HepG2 (cell line): ENCODE results near the gene RHBDD2. TPM values are rescaled to one million over a fixed set of nuclear protein-coding genes. Genes with fewer than 3 reads are reported as not detected.
A peak's percentile ranks its signal among the peaks of the same experiment; 100 is the strongest.

Experiments
- CERS6 ChIP-seq: sonication (generic); formaldehyde crosslinking; IDR thresholded peaks from 2 replicates; pipeline ENCODE4 v1.5.0; 2020; ENCODE audit warnings: missing genetic modification reagents
- FOXK1 ChIP-seq: sonication (generic); formaldehyde crosslinking; IDR thresholded peaks from 2 replicates; pipeline ENCODE4 v1.4.0; 2020; ENCODE audit warnings: low read depth, missing genetic modification reagents, borderline replicate concordance
- HNF4A ChIP-seq: sonication (generic); formaldehyde crosslinking; IDR thresholded peaks from 2 replicates; pipeline ENCODE4 v1.4.0; 2020; ENCODE audit warnings: missing genetic modification reagents
- NFE2L2 ChIP-seq: fragments of 150-350 bp; IDR thresholded peaks from 2 replicates; pipeline ENCODE4 v1.6.1; 2014; ENCODE audit warnings: low read length
- SMARCC2 ChIP-seq: fragments of 450-650 bp; IDR thresholded peaks from 2 replicates; pipeline ENCODE4 v1.6.1; 2017; ENCODE audit warnings: antibody characterized with exemption, mild to moderate bottlenecking
- SRF ChIP-seq: IDR thresholded peaks from 2 replicates; pipeline ENCODE4 v1.6.1; 2011; ENCODE audit warnings: mild to moderate bottlenecking, low read depth, low read length, moderate library complexity
- ZNF101 ChIP-seq: sonication (generic); formaldehyde crosslinking; IDR thresholded peaks from 2 replicates; pipeline ENCODE4 v1.4.0; 2020; ENCODE audit warnings: mild to moderate bottlenecking, low read depth, missing genetic modification reagents, borderline replicate concordance
- ZNF143 ChIP-seq: sonication (generic); formaldehyde crosslinking; IDR thresholded peaks from 2 replicates; pipeline ENCODE4 v1.4.0; 2020; ENCODE audit warnings: missing genetic modification reagents
- ZNF232 ChIP-seq: sonication (generic); formaldehyde crosslinking; IDR thresholded peaks from 2 replicates; pipeline ENCODE4 v1.4.0; 2020; ENCODE audit warnings: missing genetic modification reagents, borderline replicate concordance
- ZNF280B ChIP-seq: sonication (generic); formaldehyde crosslinking; IDR thresholded peaks from 2 replicates; pipeline ENCODE4 v1.5.0; 2020; ENCODE audit warnings: missing genetic modification reagents, mild to moderate bottlenecking, borderline replicate concordance
- ZNF292 ChIP-seq: sonication (generic); formaldehyde crosslinking; IDR thresholded peaks from 2 replicates; pipeline ENCODE4 v1.8.1; 2022; ENCODE audit warnings: mild to moderate bottlenecking, low read depth, missing genetic modification reagents, borderline replicate concordance
- ZNF407 ChIP-seq: sonication (generic); formaldehyde crosslinking; IDR thresholded peaks from one replicate; pipeline ENCODE4 v1.5.1; 2020; ENCODE audit warnings: mild to moderate bottlenecking, missing genetic modification reagents; ENCODE audit errors: not compliant biosample characterization
- ZNF430 ChIP-seq: sonication (generic); formaldehyde crosslinking; IDR thresholded peaks from 2 replicates; pipeline ENCODE4 v1.9.0; 2021; ENCODE audit warnings: mild to moderate bottlenecking, missing genetic modification reagents
- ZNF510 ChIP-seq: sonication (generic); formaldehyde crosslinking; IDR thresholded peaks from 2 replicates; pipeline ENCODE4 v1.4.0; 2020; ENCODE audit warnings: low read depth, mild to moderate bottlenecking, missing genetic modification reagents
- ZNF7 ChIP-seq: IDR thresholded peaks from 2 replicates; pipeline ENCODE4 v1.6.1; 2016; ENCODE audit warnings: missing biosample characterization, missing genetic modification reagents
- polyA plus RNA-seq, 8 experiments: library from polyadenylated mRNA; depleted of rRNA in 3 of 8; stranded (reverse) in 7 of 8; unstranded in 1 of 8; fragments of >200 nt; fragmentation: Illumina TruSeq in 4 of 8; extraction: Trizol in 4 of 8; gene quantifications; 2 replicates each; pipeline versions ENCODE4 v1.2.1 to v1.2.3, GENCODE V29; 2011 to 2016; ENCODE audit warnings: low read depth in 4 of 8, missing spikeins in 1 of 8, mixed read lengths in 1 of 8; ENCODE audit not compliant: insufficient read depth in 1 of 8
- total RNA-seq, 5 experiments: library from RNA; depleted of rRNA; stranded (reverse); fragments of >200 nt; fragmentation: Illumina TruSeq; extraction: Trizol; gene quantifications; 2 replicates each; pipeline ENCODE4 v1.2.3, GENCODE V29; 2016; ENCODE audit warnings: low read depth in 1 of 5
- TF ChIP-seq, protein P1 (sequence below): sonication (generic); formaldehyde crosslinking; IDR thresholded peaks from 2 replicates; pipeline ENCODE4 v1.5.0; 2020; ENCODE audit warnings: mild to moderate bottlenecking, missing genetic modification reagents, moderate library complexity

The RHBDD2 gene
- total and polyA plus RNA-seq, 2 of the 13 experiments (the other 11 are each of a cell fraction or from before 2014, with no cell fraction given), result 23.1 to 26.4 TPM

- TF ChIP-seq CERS6 (CRISPR knock-in tag) (no peak), ZNF101 (CRISPR knock-in tag) (no peak), HNF4A (CRISPR knock-in tag) (peak; percentile 94), NFE2L2 (peak; percentile 34; the same call in 1 of the 2 replicates), ZNF407 (no peak), ZNF430 (CRISPR knock-in tag) (peak; percentile 32; the same call in 1 of the 2 replicates), SMARCC2 (no peak), ZNF292 (peak; percentile 44; the same call in 1 of the 2 replicates), FOXK1 (CRISPR knock-in tag) (peak; percentile 71; the same call in 1 of the 2 replicates), SRF (peak; percentile 32; the same call in 1 of the 2 replicates), ZNF510 (CRISPR knock-in tag) (no peak), ZNF7 (CRISPR knock-in tag) (no peak), ZNF232 (CRISPR knock-in tag) (peak; percentile 49; the same call in 1 of the 2 replicates), ZNF280B (CRISPR knock-in tag) (no peak), ZNF143 (CRISPR knock-in tag) (peak; percentile 49; the same call in 1 of the 2 replicates)
- TF ChIP-seq, protein P1, sequence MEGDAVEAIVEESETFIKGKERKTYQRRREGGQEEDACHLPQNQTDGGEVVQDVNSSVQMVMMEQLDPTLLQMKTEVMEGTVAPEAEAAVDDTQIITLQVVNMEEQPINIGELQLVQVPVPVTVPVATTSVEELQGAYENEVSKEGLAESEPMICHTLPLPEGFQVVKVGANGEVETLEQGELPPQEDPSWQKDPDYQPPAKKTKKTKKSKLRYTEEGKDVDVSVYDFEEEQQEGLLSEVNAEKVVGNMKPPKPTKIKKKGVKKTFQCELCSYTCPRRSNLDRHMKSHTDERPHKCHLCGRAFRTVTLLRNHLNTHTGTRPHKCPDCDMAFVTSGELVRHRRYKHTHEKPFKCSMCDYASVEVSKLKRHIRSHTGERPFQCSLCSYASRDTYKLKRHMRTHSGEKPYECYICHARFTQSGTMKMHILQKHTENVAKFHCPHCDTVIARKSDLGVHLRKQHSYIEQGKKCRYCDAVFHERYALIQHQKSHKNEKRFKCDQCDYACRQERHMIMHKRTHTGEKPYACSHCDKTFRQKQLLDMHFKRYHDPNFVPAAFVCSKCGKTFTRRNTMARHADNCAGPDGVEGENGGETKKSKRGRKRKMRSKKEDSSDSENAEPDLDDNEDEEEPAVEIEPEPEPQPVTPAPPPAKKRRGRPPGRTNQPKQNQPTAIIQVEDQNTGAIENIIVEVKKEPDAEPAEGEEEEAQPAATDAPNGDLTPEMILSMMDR (CRISPR knock-in tag), result no peak
These were observed 28.3 kb downstream of the RHBDD2 start (continued) for GRCh38 chr7:75906991-75907667.
